HL-60 (cell line): ENCODE data around the gene CCDC127.

Experiments used
- DNase-seq, 2 experiments: peaks; one replicate each; pipeline ENCODE4 v3.0.0-alpha.2; 2010 to 2020; ENCODE audit warnings: low read depth in 1 of 2, low spot score in 1 of 2
- H3K27ac ChIP-seq: fragments of 250-450 bp; sonication (Bioruptor Pico); replicated peaks from 2 replicates; pipeline ENCODE4 v1.5.1; 2020; ENCODE audit warnings: mild to moderate bottlenecking, moderate library complexity
- H3K27me3 ChIP-seq: fragments of 250-450 bp; sonication (Bioruptor Pico); 2 replicates; pipeline ENCODE4 v1.5.1; 2021; ENCODE audit warnings: mild to moderate bottlenecking, moderate library complexity; ENCODE audit not compliant: insufficient read depth, poor library complexity, severe bottlenecking
- H3K4me3 ChIP-seq: replicated peaks from 2 replicates; pipeline ENCODE4 v1.5.1; 2011; ENCODE audit warnings: mild to moderate bottlenecking, control low read depth, low read length; ENCODE audit not compliant: insufficient read depth
- CTCF ChIP-seq: IDR thresholded peaks from one replicate; pipeline ENCODE4 v1.5.1; 2011; ENCODE audit warnings: low read length, control low read depth, inconsistent platforms; ENCODE audit not compliant: insufficient read depth
- GABPA ChIP-seq: IDR thresholded peaks from 2 replicates; pipeline ENCODE4 v1.6.1; 2012; ENCODE audit warnings: low read depth
- POLR2AphosphoS5 ChIP-seq: IDR thresholded peaks from 2 replicates; pipeline ENCODE4 v1.6.1; 2012; ENCODE audit warnings: low read depth
- REST ChIP-seq: IDR thresholded peaks from 2 replicates; pipeline ENCODE4 v1.6.1; 2012; ENCODE audit warnings: low read depth; ENCODE audit not compliant: insufficient replicate concordance
- SPI1 ChIP-seq: IDR thresholded peaks from 2 replicates; pipeline ENCODE4 v1.6.1; 2012; ENCODE audit warnings: low read depth, mild to moderate bottlenecking, borderline replicate concordance

Gene CCDC127

GRCh38 chr5:174876-175465, 43.0 kb downstream of the CCDC127 start:
- H3K27me3 ChIP-seq = peaks cover 7% of the 10 kb centered on the region
- DNase-seq = no peak
- TF ChIP-seq SPI1 (no peak), GABPA (no peak), CTCF (no peak), REST (no peak), POLR2AphosphoS5 (no peak)
- no peak overlapping the region for H3K4me3 ChIP-seq
- H3K27ac ChIP-seq = no peak overlapping the region

GRCh38 chr5:174291-174600, 43.7 kb downstream of the CCDC127 start:
- DNase-seq = no peak
- no peak overlapping the region for H3K27ac ChIP-seq
- H3K4me3 ChIP-seq = no peak overlapping the region
- peaks cover 4% of the 10 kb centered on the region for H3K27me3 ChIP-seq
- no peak for TF ChIP-seq REST
- TF ChIP-seq POLR2AphosphoS5 = no peak
- TF ChIP-seq CTCF = no peak
- no peak for TF ChIP-seq SPI1
- no peak for TF ChIP-seq GABPA

GRCh38 chr5:173392-174290, 44.3 kb downstream of the CCDC127 start:
- TF ChIP-seq SPI1 = no peak
- no peak for TF ChIP-seq CTCF
- TF ChIP-seq POLR2AphosphoS5 = no peak
- TF ChIP-seq GABPA = no peak
- no peak for TF ChIP-seq REST
- Histone ChIP-seq H3K4me3 (no peak overlapping the region), H3K27me3 (peaks cover 3% of the 10 kb centered on the region)

More at GRCh38 chr5:173392-174290, 44.3 kb downstream of the CCDC127 start:
- no peak for DNase-seq
- no peak overlapping the region for H3K27ac ChIP-seq
